Endothelial cell of umbilical vein (primary cell): Measurements from ENCODE around the gene APOBEC3G. TPM values are rescaled to one million over a fixed set of nuclear protein-coding genes. Genes with fewer than 3 reads are reported as not detected.
A peak's percentile ranks its signal among the peaks of the same experiment; 100 is the strongest.

Experiments
- BruUV-seq: library from RNA; stranded (reverse); fragments of 400-500 nt; replicated peaks from 2 replicates; lab custom pipeline; 2021; lab: Mats Ljungman, UMichigan
- CTCF ChIA-PET: fragments of 300-600, 350-600 bp; sonication (Branson Sonifier 250); formaldehyde crosslinking; loops from one replicate; lab custom pipeline; 2021; ENCODE audit warnings: antibody characterized with exemption, inconsistent platforms; lab: Charles Lee
- POLR2A ChIA-PET: fragments of 300-600, 350-600 bp; sonication (Branson Sonifier 250); formaldehyde crosslinking; loops from one replicate; lab custom pipeline; 2021; ENCODE audit warnings: antibody characterized with exemption, inconsistent platforms; lab: Charles Lee
- DNase-seq: peaks from one replicate; pipeline ENCODE4 v3.0.0-alpha.2; 2011; ENCODE audit warnings: low read depth, low spot score
- FAIRE-seq: peaks from 2 replicates; lab custom pipeline; 2011; peaks lifted over from hg19 to GRCh38; lab: Jason Lieb, UNC
- H2AFZ ChIP-seq: 2 replicates; pipeline ENCODE4 v1.6.0; 2012; ENCODE audit warnings: low read depth, low read length, control low read depth, inconsistent platforms
- H3K27ac ChIP-seq: 2 replicates; pipeline ENCODE4 v1.5.1; 2011; ENCODE audit warnings: low read depth, mild to moderate bottlenecking, control low read depth, low read length, moderate library complexity; ENCODE audit not compliant: insufficient read depth
- H3K27me3 ChIP-seq, 2 experiments: 2 replicates each; pipeline versions ENCODE4 v1.6.0 to v1.6.1; 2011; ENCODE audit warnings: low read length in 2 of 2, mixed read lengths in 1 of 2; ENCODE audit not compliant: control insufficient read depth in 2 of 2, insufficient read depth in 2 of 2
- H3K36me3 ChIP-seq, 2 experiments: 2 replicates in 1 of 2; 3 replicates in 1 of 2; pipeline ENCODE4 v1.5.1; 2011; ENCODE audit warnings: low read length in 2 of 2, mild to moderate bottlenecking in 1 of 2, moderate library complexity in 1 of 2; ENCODE audit not compliant: control insufficient read depth in 2 of 2, insufficient read depth in 2 of 2; ENCODE audit errors: extremely low read depth in 1 of 2
- H3K4me1 ChIP-seq: 3 replicates; pipeline ENCODE4 v1.5.1; 2011; ENCODE audit warnings: mild to moderate bottlenecking, low read length; ENCODE audit not compliant: control insufficient read depth, insufficient read depth; ENCODE audit errors: extremely low read depth
- H3K4me2 ChIP-seq: 2 replicates; pipeline ENCODE4 v1.6.1; 2011; ENCODE audit warnings: low read length, control low read depth, mixed read lengths; ENCODE audit not compliant: insufficient read depth
- H3K4me3 ChIP-seq, 3 experiments: fragments of 200-600 bp in 1 of 3; sonication (generic), shearing (Covaris generic) in 1 of 3; replicated peaks in 1 of 3; 2 replicates each; pipeline ENCODE4 v1.5.1; 2011 to 2016; ENCODE audit warnings: control low read depth in 3 of 3, low read length in 3 of 3, mild to moderate bottlenecking in 2 of 3, inconsistent platforms in 1 of 3, low read depth in 1 of 3, moderate library complexity in 1 of 3; ENCODE audit not compliant: insufficient read depth in 1 of 3
- H3K79me2 ChIP-seq: 2 replicates; pipeline ENCODE4 v1.6.0; 2012; ENCODE audit warnings: low read length, inconsistent platforms; ENCODE audit not compliant: control insufficient read depth, insufficient read depth
- H3K9ac ChIP-seq: replicated peaks from 2 replicates; pipeline ENCODE3; 2011; ENCODE audit warnings: low read length, control low read depth; ENCODE audit not compliant: insufficient read depth; ENCODE audit errors: extremely low read depth
- H3K9me1 ChIP-seq: replicated peaks from 3 replicates; pipeline ENCODE4 v1.6.0; 2011; ENCODE audit warnings: mild to moderate bottlenecking, low read length; ENCODE audit not compliant: control insufficient read depth, insufficient read depth; ENCODE audit errors: extremely low read depth
- H3K9me3 ChIP-seq: replicated peaks from 2 replicates; pipeline ENCODE4 v1.5.1; 2012; ENCODE audit warnings: low read length, inconsistent platforms; ENCODE audit not compliant: control insufficient read depth, insufficient read depth
- H4K20me1 ChIP-seq: replicated peaks from 2 replicates; pipeline ENCODE3; 2011; ENCODE audit warnings: mild to moderate bottlenecking, low read length; ENCODE audit not compliant: control insufficient read depth, insufficient read depth; ENCODE audit errors: extremely low read depth
- FOS ChIP-seq: IDR thresholded peaks from 2 replicates; pipeline ENCODE4 v1.6.1; 2011; ENCODE audit warnings: mild to moderate bottlenecking, low read length, moderate library complexity, borderline replicate concordance; ENCODE audit not compliant: insufficient read depth
- GATA2 ChIP-seq: IDR thresholded peaks from 2 replicates; pipeline ENCODE4 v1.7.0; 2011; ENCODE audit warnings: low read depth, mild to moderate bottlenecking, moderate library complexity, mixed read lengths, low read length; ENCODE audit not compliant: insufficient read length, insufficient read depth
- MYC ChIP-seq: IDR thresholded peaks from one replicate; pipeline ENCODE4 v1.6.1; 2011; ENCODE audit warnings: mild to moderate bottlenecking, low read depth, low read length
- POLR2AphosphoS5 ChIP-seq: IDR thresholded peaks from 2 replicates; pipeline ENCODE4 v1.6.1; 2012; ENCODE audit warnings: low read depth, mild to moderate bottlenecking, control low read depth, low read length, moderate library complexity; ENCODE audit not compliant: insufficient read depth
- dilution Hi-C: fragments of 300-500 bp; cut with MboI; formaldehyde crosslinking; loops from one replicate; pipeline ENCODE4 v1.15.0; 2019; ENCODE audit warnings: low sequenced_read_pairs; ENCODE audit not compliant: extremely low pct_ligation_motif_present
- intact Hi-C: fragments of 100-400 bp; cut with micrococcal nuclease; formaldehyde crosslinking; loops from one replicate; pipeline ENCODE4 v1.10.0; 2022
- polyA plus RNA-seq, 4 experiments: library from polyadenylated mRNA; depleted of rRNA in 3 of 4; stranded (reverse) in 3 of 4; unstranded in 1 of 4; fragments of >200 nt; gene quantifications; 2 replicates each; pipeline versions ENCODE4 v1.2.1 to v1.2.3, GENCODE V29; 2011 to 2012; ENCODE audit warnings: missing spikeins in 1 of 4
- total RNA-seq: library from RNA; stranded (reverse); gene quantifications from 2 replicates; pipeline ENCODE4 v1.2.3, GENCODE V29; 2021
- TF ChIP-seq, protein P1 (sequence below), 2 donors: IDR thresholded peaks; 1 replicate in 1 of 2; 2 replicates in 1 of 2; pipeline ENCODE4 v1.5.1; 2011; ENCODE audit warnings: low read length in 2 of 2, mild to moderate bottlenecking in 2 of 2, moderate library complexity in 2 of 2, control low read depth in 1 of 2, inconsistent platforms in 1 of 2, low read depth in 1 of 2; ENCODE audit not compliant: insufficient read depth in 1 of 2; ENCODE audit errors: extremely low read depth in 1 of 2
- TF ChIP-seq, protein P2 (sequence below): IDR thresholded peaks from 2 replicates; pipeline ENCODE4 v1.6.1; 2011; ENCODE audit not compliant: insufficient read depth, insufficient read length

APOBEC3G gene
- total and polyA plus RNA-seq, 2 donors (not counting 3 experiments of a cell fraction or from before 2014, with no cell fraction given): 3.6 to 5.1 TPM

DNA sequence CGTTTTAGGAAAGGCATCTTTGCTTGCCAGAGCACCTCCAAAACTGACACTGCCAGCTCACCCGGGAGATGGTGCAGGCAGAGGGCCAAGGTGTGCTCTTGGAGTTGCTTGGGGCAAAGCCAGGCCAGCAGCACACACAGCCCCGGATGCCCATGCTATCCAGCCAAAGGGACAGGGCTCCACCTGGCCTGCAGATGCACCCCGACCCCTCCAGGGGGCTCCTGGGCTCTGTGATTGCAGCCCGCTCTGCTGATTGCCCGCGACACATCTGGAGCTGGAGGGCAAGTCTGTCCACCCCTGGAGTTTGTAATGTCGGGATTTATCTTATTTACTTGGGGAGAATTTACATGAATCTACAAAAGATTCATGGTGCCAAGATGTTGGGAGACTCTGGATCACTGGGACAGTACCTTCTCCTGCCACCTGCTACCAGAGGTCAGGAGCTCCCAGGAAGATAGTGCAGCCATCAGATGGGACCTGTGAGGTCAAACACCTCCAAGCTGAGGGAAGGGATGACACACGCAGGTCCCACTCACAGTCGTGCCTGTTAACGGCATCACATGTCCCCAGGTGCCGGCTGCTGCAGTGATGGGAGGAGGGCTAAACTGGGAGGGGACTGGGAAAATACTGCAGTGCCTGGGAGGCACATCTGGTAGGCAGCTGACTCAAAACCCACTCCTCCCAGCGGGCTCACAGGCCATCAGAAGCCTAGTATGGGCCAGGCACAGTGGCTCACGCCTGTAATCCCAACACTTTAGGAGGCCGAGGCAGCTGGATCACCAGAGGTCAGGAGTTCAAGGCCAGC is 58.2 kb downstream of the APOBEC3G start:
- no peaks in the 10 kb centered on the region for H3K9me3 ChIP-seq
- no peak overlapping the region for H3K4me3 ChIP-seq
- FAIRE-seq: peak; percentile 58
- H3K9ac ChIP-seq: no peak overlapping the region
- no peak for TF ChIP-seq GATA2
- TF ChIP-seq, protein P1, sequence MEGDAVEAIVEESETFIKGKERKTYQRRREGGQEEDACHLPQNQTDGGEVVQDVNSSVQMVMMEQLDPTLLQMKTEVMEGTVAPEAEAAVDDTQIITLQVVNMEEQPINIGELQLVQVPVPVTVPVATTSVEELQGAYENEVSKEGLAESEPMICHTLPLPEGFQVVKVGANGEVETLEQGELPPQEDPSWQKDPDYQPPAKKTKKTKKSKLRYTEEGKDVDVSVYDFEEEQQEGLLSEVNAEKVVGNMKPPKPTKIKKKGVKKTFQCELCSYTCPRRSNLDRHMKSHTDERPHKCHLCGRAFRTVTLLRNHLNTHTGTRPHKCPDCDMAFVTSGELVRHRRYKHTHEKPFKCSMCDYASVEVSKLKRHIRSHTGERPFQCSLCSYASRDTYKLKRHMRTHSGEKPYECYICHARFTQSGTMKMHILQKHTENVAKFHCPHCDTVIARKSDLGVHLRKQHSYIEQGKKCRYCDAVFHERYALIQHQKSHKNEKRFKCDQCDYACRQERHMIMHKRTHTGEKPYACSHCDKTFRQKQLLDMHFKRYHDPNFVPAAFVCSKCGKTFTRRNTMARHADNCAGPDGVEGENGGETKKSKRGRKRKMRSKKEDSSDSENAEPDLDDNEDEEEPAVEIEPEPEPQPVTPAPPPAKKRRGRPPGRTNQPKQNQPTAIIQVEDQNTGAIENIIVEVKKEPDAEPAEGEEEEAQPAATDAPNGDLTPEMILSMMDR (IDR thresholded peaks at IDR 0.05; ENCODE audit: extremely low read depth in 1 of 2, insufficient read depth in 1 of 2, low read depth in 1 of 2, low read length in 2 of 2): peak; percentile 70 to 81
- peak; percentile 39 for DNase-seq
- intact Hi-C loops (loop anchor here (1.0 kb wide), 2 partner anchors 171 to 176 kb away; no protein-coding TSS in a partner anchor), dilution Hi-C loops (no loop called here)
- no peaks in the 10 kb centered on the region for H3K4me1 ChIP-seq
- no peaks in the 10 kb centered on the region for H3K9me1 ChIP-seq
- no TSS peak for BruUV-seq
- H3K36me3 ChIP-seq: no peaks in the 10 kb centered on the region
- H3K4me2 ChIP-seq: no peak overlapping the region
- no peak overlapping the region for H2AFZ ChIP-seq
- no peak overlapping the region for H3K27ac ChIP-seq
- ChIA-PET POLR2A (interaction anchor here (0.6 kb wide), 1 partner anchor 184 kb away, joined by 3 read pairs; the partner anchor contains the start of gene RPL3), CTCF (interaction anchor here (0.6 to 3.9 kb wide), 22 partner anchors 9 to 394 kb away, joined by 3 to 46 read pairs (median 4); partner anchors contain the start of genes CBX7 and RPL3)
- H3K27me3 ChIP-seq: no peaks in the 10 kb centered on the region
- no peaks in the 10 kb centered on the region for H3K79me2 ChIP-seq
- no peaks in the 10 kb centered on the region for H4K20me1 ChIP-seq

DNA sequence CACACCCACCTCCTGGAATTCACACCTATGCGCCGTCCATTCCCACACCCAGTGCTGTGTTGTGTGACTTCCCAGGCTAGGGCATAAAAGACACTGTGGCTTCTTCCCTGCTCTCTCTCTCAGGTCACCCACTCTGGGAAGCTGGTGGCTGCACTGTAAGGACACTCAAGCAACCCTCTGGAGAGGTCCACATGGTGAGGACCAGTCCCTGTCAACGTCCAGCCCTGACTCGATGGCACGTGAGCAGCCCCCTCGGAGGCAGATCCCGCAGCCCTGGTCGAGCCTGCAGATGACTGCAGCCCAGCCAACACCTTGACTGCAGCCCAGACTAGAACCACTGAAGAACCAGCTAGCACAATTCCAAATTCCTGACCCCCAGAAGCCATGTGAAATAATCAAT is 59.2 kb downstream of the APOBEC3G start:
- Histone ChIP-seq H3K79me2 (no peaks in the 10 kb centered on the region), H3K4me1 (no peaks in the 10 kb centered on the region), H3K27ac (no peak overlapping the region), H2AFZ (no peak overlapping the region), H3K4me3 (no peak overlapping the region), H3K9me1 (no peaks in the 10 kb centered on the region), H3K4me2 (no peak overlapping the region), H3K36me3 (no peaks in the 10 kb centered on the region), H3K27me3 (no peaks in the 10 kb centered on the region), H3K9me3 (no peaks in the 10 kb centered on the region), H3K9ac (no peak overlapping the region), H4K20me1 (no peaks in the 10 kb centered on the region)
- TF ChIP-seq POLR2AphosphoS5 (no peak), FOS (no peak), MYC (no peak)
- TF ChIP-seq, protein P2, sequence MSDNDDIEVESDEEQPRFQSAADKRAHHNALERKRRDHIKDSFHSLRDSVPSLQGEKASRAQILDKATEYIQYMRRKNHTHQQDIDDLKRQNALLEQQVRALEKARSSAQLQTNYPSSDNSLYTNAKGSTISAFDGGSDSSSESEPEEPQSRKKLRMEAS: no peak
- BruUV-seq: no TSS peak
- FAIRE-seq (no peak), DNase-seq (no peak)
- POLR2A ChIA-PET: no interaction called here
- intact Hi-C loops (no loop called here), dilution Hi-C loops (no loop called here)
- CTCF ChIA-PET: interaction anchor here (1.1 to 3.9 kb wide), 11 partner anchors 12 to 393 kb away, joined by 3 to 46 read pairs (median 6); partner anchors contain the start of genes CBX7 and RPL3
